ENCODE measurements around the gene CTNND2. TPM values are rescaled to one million over a fixed set of nuclear protein-coding genes. Genes with fewer than 3 reads are reported as not detected.

Gene CTNND2
- total and polyA plus RNA-seq, 10 of the 15 experiments (the other 5 are each of a cell fraction or from before 2014, with no cell fraction given): 0.02 to 0.16 (median 0.04) TPM; not detected in 7

- intact Hi-C loops (cut with micrococcal nuclease; ENCODE audit: unreplicated experiment): no loop called here
- CTCF ChIA-PET: interaction anchor here (0.7 kb wide), 1 partner anchor 569 kb away, joined by 3 read pairs; no protein-coding TSS in a partner anchor
- POLR2A ChIA-PET: no interaction called here
- no peaks in the 10 kb centered on the region for H3K27me3 ChIP-seq (replicated peaks in 1 of 2; ENCODE audit: control insufficient read depth in 2 of 2, insufficient read depth in 2 of 2, low read length in 1 of 2)
- H3K4me3 ChIP-seq: no peak overlapping the region
- H3K4me1 ChIP-seq (ENCODE audit: control insufficient read depth, insufficient read depth, low read length): no peaks in the 10 kb centered on the region
- 10% methylated on average over 3 of the region's 3 CpGs for WGBS (ENCODE audit: insufficient coverage, insufficient replicate concordance, low lambda C conversion rate, missing lambda C conversion rate)
- H3K79me2 ChIP-seq (ENCODE audit: control insufficient read depth, insufficient read depth, low read length): no peaks in the 10 kb centered on the region
- RAD21 ChIA-PET (ENCODE audit: unreplicated experiment): no interaction called here
- DNase-seq (ENCODE audit: low read depth, low spot score) (no peak), FAIRE-seq (no peak), ATAC-seq (no peak)
- SMC1A ChIA-PET (ENCODE audit: uncharacterized antibody, unreplicated experiment): interaction anchor here (0.9 kb wide), 1 partner anchor 14 kb away, joined by 4 read pairs; no protein-coding TSS in a partner anchor
- H3K9me3 ChIP-seq (replicated peaks; ENCODE audit: control insufficient read depth, insufficient read depth, low read length): no peaks in the 10 kb centered on the region
- H3K9ac ChIP-seq (ENCODE audit: control insufficient read depth, insufficient read depth, low read length): no peak overlapping the region
- in situ Hi-C loops (cut with MboI): no loop called here
- H3K36me3 ChIP-seq (ENCODE audit: control insufficient read depth in 2 of 2, insufficient read depth in 2 of 2, low read length in 1 of 2): no peaks in the 10 kb centered on the region
- H3K4me2 ChIP-seq (ENCODE audit: control insufficient read depth, insufficient read depth): no peak overlapping the region
- no TSS peak for BruUV-seq (replicated peaks)
- no peak overlapping the region for H2AFZ ChIP-seq (ENCODE audit: control insufficient read depth, low read depth, low read length)
- no peak overlapping the region for H3K27ac ChIP-seq (ENCODE audit: control insufficient read depth, insufficient read depth)
- no peaks in the 10 kb centered on the region for H4K20me1 ChIP-seq (ENCODE audit: control insufficient read depth, insufficient read depth)
- no peak for TF ChIP-seq SREBF1 (IDR thresholded peaks at IDR 0.05; ENCODE audit: low read length)
- TF ChIP-seq ZZZ3 (IDR thresholded peaks at IDR 0.05; ENCODE audit: control insufficient read depth, insufficient read length, low read depth): no peak
- TF ChIP-seq ESRRA (IDR thresholded peaks at IDR 0.05; ENCODE audit: low read length): no peak
- TF ChIP-seq, protein P1, sequence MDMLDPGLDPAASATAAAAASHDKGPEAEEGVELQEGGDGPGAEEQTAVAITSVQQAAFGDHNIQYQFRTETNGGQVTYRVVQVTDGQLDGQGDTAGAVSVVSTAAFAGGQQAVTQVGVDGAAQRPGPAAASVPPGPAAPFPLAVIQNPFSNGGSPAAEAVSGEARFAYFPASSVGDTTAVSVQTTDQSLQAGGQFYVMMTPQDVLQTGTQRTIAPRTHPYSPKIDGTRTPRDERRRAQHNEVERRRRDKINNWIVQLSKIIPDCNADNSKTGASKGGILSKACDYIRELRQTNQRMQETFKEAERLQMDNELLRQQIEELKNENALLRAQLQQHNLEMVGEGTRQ (IDR thresholded peaks at IDR 0.05; ENCODE audit: borderline replicate concordance, low read depth, low read length): no peak
- no peak for TF ChIP-seq NR2C1 (IDR thresholded peaks at IDR 0.05)
- no peak for TF ChIP-seq IRF3 (IDR thresholded peaks at IDR 0.05)
- no peak for TF ChIP-seq MXI1 (IDR thresholded peaks at IDR 0.05; ENCODE audit: low read depth, low read length)
- no peak for TF ChIP-seq RAD51 (IDR thresholded peaks at IDR 0.05)
- TF ChIP-seq, protein P2, sequence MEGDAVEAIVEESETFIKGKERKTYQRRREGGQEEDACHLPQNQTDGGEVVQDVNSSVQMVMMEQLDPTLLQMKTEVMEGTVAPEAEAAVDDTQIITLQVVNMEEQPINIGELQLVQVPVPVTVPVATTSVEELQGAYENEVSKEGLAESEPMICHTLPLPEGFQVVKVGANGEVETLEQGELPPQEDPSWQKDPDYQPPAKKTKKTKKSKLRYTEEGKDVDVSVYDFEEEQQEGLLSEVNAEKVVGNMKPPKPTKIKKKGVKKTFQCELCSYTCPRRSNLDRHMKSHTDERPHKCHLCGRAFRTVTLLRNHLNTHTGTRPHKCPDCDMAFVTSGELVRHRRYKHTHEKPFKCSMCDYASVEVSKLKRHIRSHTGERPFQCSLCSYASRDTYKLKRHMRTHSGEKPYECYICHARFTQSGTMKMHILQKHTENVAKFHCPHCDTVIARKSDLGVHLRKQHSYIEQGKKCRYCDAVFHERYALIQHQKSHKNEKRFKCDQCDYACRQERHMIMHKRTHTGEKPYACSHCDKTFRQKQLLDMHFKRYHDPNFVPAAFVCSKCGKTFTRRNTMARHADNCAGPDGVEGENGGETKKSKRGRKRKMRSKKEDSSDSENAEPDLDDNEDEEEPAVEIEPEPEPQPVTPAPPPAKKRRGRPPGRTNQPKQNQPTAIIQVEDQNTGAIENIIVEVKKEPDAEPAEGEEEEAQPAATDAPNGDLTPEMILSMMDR (IDR thresholded peaks at IDR 0.05 in 2 of 3, conservative IDR thresholded peaks at IDR 0.05 in 1 of 3; ENCODE audit: control insufficient read depth in 2 of 3, extremely low read depth in 1 of 3, insufficient read depth in 1 of 3, low read depth in 3 of 3, low read length in 3 of 3): no peak
- no peak for TF ChIP-seq IRF4 (IDR thresholded peaks at IDR 0.05; ENCODE audit: low read depth, low read length)
- no peak for TF ChIP-seq BCL3 (IDR thresholded peaks at IDR 0.05; ENCODE audit: borderline replicate concordance, insufficient read depth, low read depth, low read length, poor library complexity, severe bottlenecking)
- no peak for TF ChIP-seq FOXK2 (IDR thresholded peaks at IDR 0.05)
- TF ChIP-seq BHLHE40 (IDR thresholded peaks at IDR 0.05; ENCODE audit: borderline replicate concordance in 1 of 2, low read depth in 2 of 2, low read length in 1 of 2): no peak
- TF ChIP-seq POLR2AphosphoS5 (IDR thresholded peaks at IDR 0.05; ENCODE audit: low read length): no peak
- TF ChIP-seq PML (IDR thresholded peaks at IDR 0.05; ENCODE audit: low read length): no peak
- no peak for TF ChIP-seq TCF12 (IDR thresholded peaks at IDR 0.05; ENCODE audit: low read depth, low read length)
These were observed 347.2 kb downstream of the CTNND2 start for GRCh38 chr5:11557063-11557462.

Data from GM12878 (cell line).